ENCODE data around the gene SURF6. TPM values are rescaled to one million over a fixed set of nuclear protein-coding genes. Genes with fewer than 3 reads are reported as not detected.
A peak's percentile ranks its signal among the peaks of the same experiment; 100 is the strongest.

SURF6 gene
- total RNA-seq, 1 donor from 2014 or later, result 24.9 TPM

- Mint-ChIP-seq H3K36me3 (peaks cover 25% of the 10 kb centered on the region), H3K4me3 (no peak overlapping the region), H3K9me3 (no peaks in the 10 kb centered on the region), H3K4me1 (peaks cover 15% of the 10 kb centered on the region), H3K27ac (no peak overlapping the region), H3K27me3 (ENCODE audit: low read depth) (no peaks in the 10 kb centered on the region)
- no peak for TF ChIP-seq CTCF (IDR thresholded peaks at IDR 0.05; ENCODE audit: unreplicated experiment)
- no peak for DNase-seq (ENCODE audit: low spot score in 2 of 2, unreplicated experiment in 2 of 2)
These were observed 17.6 kb upstream of the SURF6 start for GRCh38 chr9:133353548-133353947.

- peak overlapping the region; percentile 15 for H3K27ac Mint-ChIP-seq
- DNase-seq (ENCODE audit: low spot score in 2 of 2, unreplicated experiment in 2 of 2), result no peak
- no peak for TF ChIP-seq CTCF (IDR thresholded peaks at IDR 0.05; ENCODE audit: unreplicated experiment)
- peaks cover 17% of the 10 kb centered on the region for H3K4me1 Mint-ChIP-seq
- H3K4me3 Mint-ChIP-seq, result no peak overlapping the region
- no peaks in the 10 kb centered on the region for H3K27me3 Mint-ChIP-seq (ENCODE audit: low read depth)
- H3K36me3 Mint-ChIP-seq, result peaks cover 25% of the 10 kb centered on the region
- H3K9me3 Mint-ChIP-seq, result no peaks in the 10 kb centered on the region
These were observed 16.8 kb upstream of the SURF6 start for GRCh38 chr9:133352635-133353340.

- DNase-seq (ENCODE audit: low spot score in 2 of 2, unreplicated experiment in 2 of 2), result no peak
- Mint-ChIP-seq H3K36me3 (peaks cover 25% of the 10 kb centered on the region), H3K4me3 (no peak overlapping the region), H3K9me3 (no peaks in the 10 kb centered on the region), H3K27ac (peak overlapping the region; percentile 56), H3K27me3 (ENCODE audit: low read depth) (no peaks in the 10 kb centered on the region), H3K4me1 (peaks cover 16% of the 10 kb centered on the region)
- no peak for TF ChIP-seq CTCF (IDR thresholded peaks at IDR 0.05; ENCODE audit: unreplicated experiment)
These were observed 16.1 kb upstream of the SURF6 start for GRCh38 chr9:133351908-133352634.

GRCh38 chr9:133351526-133351907, 15.5 kb upstream of the SURF6 start:
- Mint-ChIP-seq H3K27me3 (ENCODE audit: low read depth) (no peaks in the 10 kb centered on the region), H3K9me3 (no peaks in the 10 kb centered on the region), H3K4me3 (no peak overlapping the region), H3K27ac (no peak overlapping the region), H3K36me3 (peaks cover 25% of the 10 kb centered on the region), H3K4me1 (peaks cover 20% of the 10 kb centered on the region)
- TF ChIP-seq CTCF (IDR thresholded peaks at IDR 0.05; ENCODE audit: unreplicated experiment), result no peak
- no peak for DNase-seq (ENCODE audit: low spot score in 2 of 2, unreplicated experiment in 2 of 2)

- TF ChIP-seq CTCF (IDR thresholded peaks at IDR 0.05; ENCODE audit: unreplicated experiment), result no peak
- DNase-seq (ENCODE audit: low spot score in 2 of 2, unreplicated experiment in 2 of 2), result no peak
- Mint-ChIP-seq H3K4me1 (peaks cover 23% of the 10 kb centered on the region), H3K4me3 (peak overlapping the region; percentile 48), H3K9me3 (no peaks in the 10 kb centered on the region), H3K27me3 (ENCODE audit: low read depth) (no peaks in the 10 kb centered on the region), H3K36me3 (peaks cover 25% of the 10 kb centered on the region), H3K27ac (peak overlapping the region; percentile 100)
These were observed 14.1 kb upstream of the SURF6 start for GRCh38 chr9:133349965-133350616.
